IPS DF 4.7 (cell line): ENCODE data around the gene NPTX1.
"Not testable (repeated sequence)": the region's sequence is repeated elsewhere in the genome, so short reads cannot be mapped to it uniquely, and the experiment has no call there.

Source experiments
- DNase-seq: peaks from one replicate; pipeline ENCODE4 v3.0.0-alpha.2; 2013; ENCODE audit warnings: low spot score; ENCODE audit errors: extremely low read depth

Gene NPTX1

GRCh38 chr17:80475910-80476876 is at the start of gene NPTX1:
TSS of gene NPTX1 (minus strand) at chr17:80476607. CDS start at chr17:80476446, 161 bp downstream.
- no peak for DNase-seq

GRCh38 chr17:80523956-80524712 is 47.7 kb upstream of the NPTX1 start:
- no peak for DNase-seq

- DNase-seq, result no peak
Observed at GRCh38 chr17:80523054-80523744, 46.8 kb upstream of the NPTX1 start.

GRCh38 chr17:80520810-80521455 is 44.5 kb upstream of the NPTX1 start:
- no peak for DNase-seq

GRCh38 chr17:80519091-80519781 is 42.8 kb upstream of the NPTX1 start:
- DNase-seq, result no peak

- no peak for DNase-seq
Observed at GRCh38 chr17:80518392-80518791, 42.0 kb upstream of the NPTX1 start.

GRCh38 chr17:80517641-80518040 is 41.2 kb upstream of the NPTX1 start:
- DNase-seq, result no peak

- DNase-seq, result no peak
Observed at GRCh38 chr17:80516171-80516932, 39.9 kb upstream of the NPTX1 start.

GRCh38 chr17:80513892-80514291 is 37.5 kb upstream of the NPTX1 start:
- no peak for DNase-seq

GRCh38 chr17:80513201-80513600 is 36.8 kb upstream of the NPTX1 start:
- DNase-seq, result no peak

- no peak for DNase-seq
Observed at GRCh38 chr17:80512233-80512632, 35.8 kb upstream of the NPTX1 start.

- DNase-seq, result no peak
Observed at GRCh38 chr17:80511222-80512180, 35.1 kb upstream of the NPTX1 start.

- no peak for DNase-seq
Observed at GRCh38 chr17:80510772-80511171, 34.4 kb upstream of the NPTX1 start.

GRCh38 chr17:80510132-80510531 is 33.7 kb upstream of the NPTX1 start:
- no peak for DNase-seq

GRCh38 chr17:80509311-80509710 is 32.9 kb upstream of the NPTX1 start:
- DNase-seq, result no peak

GRCh38 chr17:80507965-80508364 is 31.6 kb upstream of the NPTX1 start:
- no peak for DNase-seq

- not testable (repeated sequence) for DNase-seq
Observed at GRCh38 chr17:80507177-80507576, 30.8 kb upstream of the NPTX1 start.

- no peak for DNase-seq
Observed at GRCh38 chr17:80504686-80505413, 28.4 kb upstream of the NPTX1 start.
